Activated B cell treated with CpG ODN at 0.5 μM for 24 hours (primary cell): ENCODE results near the gene ASCC2. TPM values are rescaled to one million over a fixed set of nuclear protein-coding genes. Genes with fewer than 3 reads are reported as not detected.

Source experiments
- ATAC-seq: fragments of 200-7000 bp; cut with Tn5 transposase; one replicate; pipeline ENCODE4 v1.10.0; 2021; ENCODE audit warnings: low read depth, mild to moderate bottlenecking, moderate library complexity
- CTCF ChIA-PET: fragments of 350-600 bp; sonication (Branson Sonifier 250); formaldehyde crosslinking; loops from one replicate; lab custom pipeline; 2021; ENCODE audit warnings: antibody characterized with exemption; lab: Charles Lee
- POLR2A ChIA-PET: fragments of 350-600 bp; sonication (Branson Sonifier 250); formaldehyde crosslinking; loops from one replicate; lab custom pipeline; 2021; ENCODE audit warnings: antibody characterized with exemption; lab: Charles Lee
- DNase-seq: peaks from one replicate; pipeline ENCODE4 v3.0.0; 2022
- H3K27ac Mint-ChIP-seq: one replicate; pipeline ENCODE4 v1.8.0; 2020; ENCODE audit warnings: mixed read lengths
- H3K27me3 Mint-ChIP-seq: one replicate; pipeline ENCODE4 v1.8.0; 2021; ENCODE audit warnings: mixed read lengths
- H3K36me3 Mint-ChIP-seq: one replicate; pipeline ENCODE4 v1.8.0; 2021; ENCODE audit warnings: low read depth, mixed read lengths
- H3K4me1 Mint-ChIP-seq: one replicate; pipeline ENCODE4 v1.8.0; 2021; ENCODE audit warnings: mixed read lengths
- H3K4me3 Mint-ChIP-seq: one replicate; pipeline ENCODE4 v1.8.0; 2020; ENCODE audit warnings: mild to moderate bottlenecking, mixed read lengths
- H3K9me3 Mint-ChIP-seq: one replicate; pipeline ENCODE4 v1.8.0; 2020; ENCODE audit warnings: mixed read lengths
- CTCF ChIP-seq: fragments of 200-600 bp; IDR thresholded peaks from one replicate; pipeline ENCODE4 v1.8.0; 2022; ENCODE audit warnings: antibody characterized with exemption, mild to moderate bottlenecking
- intact Hi-C: fragments of 100-400 bp; cut with micrococcal nuclease; formaldehyde crosslinking; loops from one replicate; pipeline ENCODE4 v1.15.1; 2024
- total RNA-seq: library from RNA; stranded (reverse); gene quantifications from 2 replicates; pipeline ENCODE4 v1.2.3, GENCODE V29; 2022

Gene ASCC2
- total RNA-seq, 1 donor from 2014 or later = 89.7 TPM

- H3K27ac Mint-ChIP-seq = no peak overlapping the region
- DNase-seq (no peak), ATAC-seq (no peak)
- no peaks in the 10 kb centered on the region for H3K9me3 Mint-ChIP-seq
- intact Hi-C loops = no loop called here
- H3K4me1 Mint-ChIP-seq = no peaks in the 10 kb centered on the region
- H3K4me3 Mint-ChIP-seq = no peak overlapping the region
- H3K27me3 Mint-ChIP-seq = no peaks in the 10 kb centered on the region
- peaks cover 85% of the 10 kb centered on the region for H3K36me3 Mint-ChIP-seq
- TF ChIP-seq CTCF = no peak
- CTCF ChIA-PET = no interaction called here
- POLR2A ChIA-PET = no interaction called here
Observed at GRCh38 chr22:29815580-29815979, 22.5 kb downstream of the ASCC2 start.

- Mint-ChIP-seq H3K4me3 (no peak overlapping the region), H3K4me1 (no peaks in the 10 kb centered on the region), H3K9me3 (no peaks in the 10 kb centered on the region), H3K27me3 (no peaks in the 10 kb centered on the region), H3K27ac (no peak overlapping the region), H3K36me3 (peaks cover 81% of the 10 kb centered on the region)
- DNase-seq (no peak), ATAC-seq (no peak)
- ChIA-PET POLR2A (interaction anchor here (0.5 to 0.7 kb wide), 2 partner anchors 9 to 387 kb away, joined by 3 to 7 read pairs; no protein-coding TSS in a partner anchor), CTCF (no interaction called here)
- intact Hi-C loops = loop anchor here (5.0 kb wide), 1 partner anchor 193 kb away; no protein-coding TSS in a partner anchor
- no peak for TF ChIP-seq CTCF
Observed at GRCh38 chr22:29814003-29814402, 24.1 kb downstream of the ASCC2 start.

- Mint-ChIP-seq H3K4me3 (no peak overlapping the region), H3K36me3 (peaks cover 77% of the 10 kb centered on the region), H3K9me3 (no peaks in the 10 kb centered on the region), H3K27me3 (no peaks in the 10 kb centered on the region), H3K4me1 (no peaks in the 10 kb centered on the region), H3K27ac (no peak overlapping the region)
- POLR2A ChIA-PET = interaction anchor here (0.7 kb wide), 1 partner anchor 387 kb away, joined by 3 read pairs; no protein-coding TSS in a partner anchor
- DNase-seq = no peak
- intact Hi-C loops = loop anchor here (5.0 kb wide), 1 partner anchor 194 kb away; no protein-coding TSS in a partner anchor
- CTCF ChIA-PET = no interaction called here
- ATAC-seq = no peak
- TF ChIP-seq CTCF = no peak
Observed at GRCh38 chr22:29813563-29813962, 24.5 kb downstream of the ASCC2 start.

GRCh38 chr22:29813126-29813525 lies 24.9 kb downstream of the ASCC2 start:
- Mint-ChIP-seq H3K4me1 (no peaks in the 10 kb centered on the region), H3K36me3 (peaks cover 77% of the 10 kb centered on the region), H3K27me3 (no peaks in the 10 kb centered on the region), H3K27ac (no peak overlapping the region), H3K9me3 (no peaks in the 10 kb centered on the region), H3K4me3 (no peak overlapping the region)
- ChIA-PET CTCF (no interaction called here), POLR2A (no interaction called here)
- no peak for TF ChIP-seq CTCF
- DNase-seq (no peak), ATAC-seq (no peak)
- intact Hi-C loops = loop anchor here (5.0 kb wide), 1 partner anchor 194 kb away; no protein-coding TSS in a partner anchor

- Mint-ChIP-seq H3K9me3 (no peaks in the 10 kb centered on the region), H3K4me1 (no peaks in the 10 kb centered on the region), H3K27ac (no peak overlapping the region), H3K4me3 (no peak overlapping the region), H3K36me3 (peaks cover 83% of the 10 kb centered on the region), H3K27me3 (no peaks in the 10 kb centered on the region)
- DNase-seq (no peak), ATAC-seq (no peak)
- TF ChIP-seq CTCF = no peak
- intact Hi-C loops = loop anchor here (5.0 kb wide), 1 partner anchor 196 kb away; no protein-coding TSS in a partner anchor
- ChIA-PET POLR2A (interaction anchor here (0.6 kb wide), 1 partner anchor 1356 kb away, joined by 6 read pairs; no protein-coding TSS in a partner anchor), CTCF (interaction anchor here (0.8 kb wide), 1 partner anchor 175 kb away, joined by 3 read pairs; no protein-coding TSS in a partner anchor)
Observed at GRCh38 chr22:29811377-29811776, 26.7 kb downstream of the ASCC2 start.
